A549 (cell line): ENCODE results near the gene TRIP13. TPM values are rescaled to one million over a fixed set of nuclear protein-coding genes. Genes with fewer than 3 reads are reported as not detected.

Experiments
- ATAC-seq, 2 experiments: fragments of 200-7000 bp in 1 of 2; fragments of >200 bp in 1 of 2; cut with Nextera tagmentation in 1 of 2; cut with Tn5 transposase in 1 of 2; 3 replicates each; pipeline versions ENCODE4 v1.8.0 to v1.9.1; 2018 to 2020; ENCODE audit warnings: mild to moderate bottlenecking in 1 of 2, moderate library complexity in 1 of 2
- CTCF ChIA-PET: fragments of 300-600 bp; sonication (Branson Sonifier 250); formaldehyde crosslinking; extraction: SDS; loops from one replicate; lab custom pipeline; 2021; ENCODE audit warnings: antibody characterized with exemption, inconsistent platforms; lab: Yijun Ruan, JAX
- POLR2A ChIA-PET: fragments of 350-600 bp; formaldehyde crosslinking; extraction: SDS; loops from one replicate; lab custom pipeline; 2021; ENCODE audit warnings: antibody characterized with exemption, inconsistent platforms; lab: Yijun Ruan, JAX
- DNase-seq, 2 experiments: peaks; one replicate each; pipeline versions ENCODE4 v3.0.0 to v3.0.0-alpha.2; 2011 to 2016; ENCODE audit warnings: low read depth in 1 of 2, low spot score in 1 of 2
- FAIRE-seq: peaks from 2 replicates; lab custom pipeline; 2011; peaks lifted over from hg19 to GRCh38; lab: Jason Lieb, UNC
- H3K27ac ChIP-seq, 2 experiments: fragments of >200 bp; sonication (Bioruptor Twin); formaldehyde crosslinking; 3 replicates each; pipeline ENCODE4 v1.5.1; 2016 to 2017
- H3K4me1 ChIP-seq: fragments of >200 bp; sonication (Bioruptor Twin); formaldehyde crosslinking; 3 replicates; pipeline ENCODE4 v1.6.1; 2016
- H3K4me2 ChIP-seq: fragments of >200 bp; sonication (Bioruptor Twin); formaldehyde crosslinking; 3 replicates; pipeline ENCODE4 v1.6.1; 2016
- H3K4me3 ChIP-seq: fragments of >200 bp; sonication (Bioruptor Twin); formaldehyde crosslinking; 3 replicates; pipeline ENCODE4 v1.5.1; 2016
- H3K9me3 ChIP-seq: fragments of >200 bp; sonication (Bioruptor Twin); formaldehyde crosslinking; 3 replicates; pipeline ENCODE4 v1.6.1; 2016
- CBX2 ChIP-seq: fragments of 200-600 bp; sonication (generic); IDR thresholded peaks from 2 replicates; pipeline ENCODE4 v1.6.1; 2016; ENCODE audit warnings: low read depth, mild to moderate bottlenecking, borderline replicate concordance
- CBX8 ChIP-seq: fragments of 200-600 bp; sonication (generic); IDR thresholded peaks from 2 replicates; pipeline ENCODE4 v1.6.1; 2016
- CTCF ChIP-seq: fragments of >200 bp; sonication (Bioruptor Twin); formaldehyde crosslinking; IDR thresholded peaks from 3 replicates; pipeline ENCODE4 v1.5.1; 2016
- FOXS1 ChIP-seq: fragments of 250-450 bp; sonication (Bioruptor Pico); IDR thresholded peaks from 2 replicates; pipeline ENCODE4 v1.5.0; 2020; ENCODE audit warnings: mild to moderate bottlenecking, moderate library complexity
- GATA3 ChIP-seq: IDR thresholded peaks from 2 replicates; pipeline ENCODE4 v1.6.1; 2012; ENCODE audit warnings: borderline replicate concordance
- HEYL ChIP-seq: fragments of 250-450 bp; sonication (Bioruptor Pico); IDR thresholded peaks from 2 replicates; pipeline ENCODE4 v1.8.0; 2021; ENCODE audit warnings: mild to moderate bottlenecking, moderate library complexity
- HOXB5 ChIP-seq: fragments of 250-450 bp; sonication (Bioruptor Pico); IDR thresholded peaks from 2 replicates; pipeline ENCODE4 v1.5.0; 2020; ENCODE audit warnings: mild to moderate bottlenecking, moderate library complexity
- KDM5A ChIP-seq: fragments of 200-600 bp; sonication (generic); IDR thresholded peaks from 2 replicates; pipeline ENCODE4 v1.6.1; 2016; ENCODE audit warnings: antibody characterized with exemption, mild to moderate bottlenecking
- MAZ ChIP-seq: fragments of 150-350 bp; IDR thresholded peaks from 2 replicates; pipeline ENCODE4 v1.6.1; 2014; ENCODE audit warnings: antibody characterized with exemption, low read depth, low read length, borderline replicate concordance
- MYC ChIP-seq: IDR thresholded peaks from 2 replicates; pipeline ENCODE4 v1.6.1; 2012; ENCODE audit warnings: mild to moderate bottlenecking, inconsistent platforms, low read length, improper control_type of control experiment, borderline replicate concordance
- NR3C1 ChIP-seq: fragments of >200 bp; sonication (Bioruptor Twin); formaldehyde crosslinking; IDR thresholded peaks from 3 replicates; pipeline ENCODE4 v1.6.1; 2017
- RFX5 ChIP-seq: fragments of 450-650 bp; IDR thresholded peaks from 2 replicates; pipeline ENCODE4 v1.7.1; 2014; ENCODE audit warnings: antibody characterized with exemption, mild to moderate bottlenecking, moderate library complexity
- SREBF2 ChIP-seq: fragments of 450-650 bp; IDR thresholded peaks from 2 replicates; pipeline ENCODE4 v1.6.1; 2014; ENCODE audit warnings: mild to moderate bottlenecking, moderate library complexity
- TFCP2L1 ChIP-seq: fragments of 250-450 bp; sonication (Bioruptor Pico); IDR thresholded peaks from 2 replicates; pipeline ENCODE4 v1.5.0; 2021; ENCODE audit warnings: mild to moderate bottlenecking
- WGBS: methylation state at CpG from one replicate; pipeline ENCODE4 v1.1.6; 2017; ENCODE audit errors: missing lambda C conversion rate; 5-methylcytosine and 5-hydroxymethylcytosine counted together
- polyA plus RNA-seq, 4 experiments: library from polyadenylated mRNA; depleted of rRNA in 3 of 4; stranded (reverse); fragments of >200 nt; fragmentation: RNase III in 1 of 4; extraction: RNeasy Plus Mini Kit Qiagen cat#74134 plus additional on column Dnase treatment in 1 of 4; gene quantifications; 2 replicates in 3 of 4; 3 replicates in 1 of 4; pipeline ENCODE4 v1.2.3, GENCODE V29; 2011 to 2017
- TF ChIP-seq, protein P1 (sequence below): IDR thresholded peaks from 2 replicates; pipeline ENCODE4 v1.6.1; 2012
- TF ChIP-seq, protein P2 (sequence below): IDR thresholded peaks from 2 replicates; pipeline ENCODE4 v1.6.1; 2012; ENCODE audit warnings: low read depth, borderline replicate concordance

TRIP13 gene
- polyA plus RNA-seq, 2 of the 4 experiments (the other 2 are of a cell fraction) = 54.0 to 62.4 TPM

GRCh38 chr5:944992-945685 lies 52.5 kb downstream of the TRIP13 start:
- Histone ChIP-seq H3K27ac (no peak overlapping the region), H3K4me1 (no peaks in the 10 kb centered on the region), H3K9me3 (no peaks in the 10 kb centered on the region), H3K4me3 (no peak overlapping the region), H3K4me2 (no peak overlapping the region)
- 63% methylated on average over 12 of the region's 12 CpGs for WGBS
- ChIA-PET CTCF (interaction anchor here (0.8 to 2.4 kb wide), 3 partner anchors 195 to 658 kb away, joined by 3 to 9 read pairs (median 3); no protein-coding TSS in a partner anchor), POLR2A (no interaction called here)
- DNase-seq (no peak), FAIRE-seq (no peak), ATAC-seq (peak in 1 of 2 experiments; percentile 27; a peak in 2 of 6 replicates)
- no peak for TF ChIP-seq HOXB5
- TF ChIP-seq CTCF = no peak
- TF ChIP-seq CBX8 = no peak
- TF ChIP-seq FOXS1 (CRISPR knock-in tag) = no peak
- no peak for TF ChIP-seq TFCP2L1 (CRISPR knock-in tag)
- no peak for TF ChIP-seq KDM5A
- TF ChIP-seq, protein P1, sequence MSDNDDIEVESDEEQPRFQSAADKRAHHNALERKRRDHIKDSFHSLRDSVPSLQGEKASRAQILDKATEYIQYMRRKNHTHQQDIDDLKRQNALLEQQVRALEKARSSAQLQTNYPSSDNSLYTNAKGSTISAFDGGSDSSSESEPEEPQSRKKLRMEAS = no peak
- no peak for TF ChIP-seq RFX5
- TF ChIP-seq CBX2 = no peak
- no peak for TF ChIP-seq NR3C1

DNA sequence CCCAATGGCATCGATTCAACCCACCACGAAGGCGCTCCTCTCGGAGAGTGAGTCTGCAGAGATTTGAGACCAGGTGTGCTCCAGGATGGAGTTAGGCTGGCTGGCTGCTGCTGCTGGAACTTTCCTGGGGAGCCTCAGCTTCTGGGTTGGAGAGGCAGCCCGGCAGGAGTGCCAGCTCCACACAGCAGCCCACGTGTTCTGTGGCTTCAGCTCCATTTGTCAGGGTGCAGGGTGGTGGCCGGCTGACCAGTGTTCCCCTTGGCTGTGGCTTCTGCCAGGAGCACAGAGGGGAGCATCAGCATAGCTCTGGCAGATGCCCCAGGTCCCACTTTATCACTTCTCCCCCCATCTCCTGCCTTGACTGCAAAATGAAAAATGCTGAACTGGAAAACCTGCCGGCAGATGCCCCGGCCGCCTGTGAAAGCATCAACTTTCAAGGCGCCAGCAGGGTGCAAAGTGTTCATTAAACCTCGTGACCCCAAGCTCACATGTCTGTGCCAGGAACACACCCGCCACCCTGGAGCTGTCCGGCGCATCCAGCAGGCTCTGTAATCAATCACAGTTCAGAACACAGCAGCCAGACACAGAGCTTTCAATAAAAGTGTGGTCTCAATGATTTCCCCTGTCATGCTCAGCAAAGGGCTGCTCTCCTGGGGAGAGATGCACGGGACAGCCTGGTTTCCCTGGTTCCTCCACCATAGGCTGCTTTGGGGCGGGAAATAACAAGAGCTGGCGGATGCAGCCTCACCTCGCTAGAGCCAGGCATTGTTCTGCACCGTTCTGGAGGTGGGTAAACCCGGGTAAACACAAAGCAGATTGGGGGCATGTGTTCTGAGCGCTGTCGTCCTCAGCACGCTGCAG lies 53.2 kb downstream of the TRIP13 start:
- POLR2A ChIA-PET = no interaction called here
- no peak for TF ChIP-seq MAZ
- no peak for TF ChIP-seq GATA3
- no peak for TF ChIP-seq HEYL (CRISPR knock-in tag)
- no peak for TF ChIP-seq MYC
- TF ChIP-seq, protein P2, sequence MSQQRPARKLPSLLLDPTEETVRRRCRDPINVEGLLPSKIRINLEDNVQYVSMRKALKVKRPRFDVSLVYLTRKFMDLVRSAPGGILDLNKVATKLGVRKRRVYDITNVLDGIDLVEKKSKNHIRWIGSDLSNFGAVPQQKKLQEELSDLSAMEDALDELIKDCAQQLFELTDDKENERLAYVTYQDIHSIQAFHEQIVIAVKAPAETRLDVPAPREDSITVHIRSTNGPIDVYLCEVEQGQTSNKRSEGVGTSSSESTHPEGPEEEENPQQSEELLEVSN = no peak
- TF ChIP-seq, all 56 proteins: peak for 0
- Histone ChIP-seq H3K27ac (no peak overlapping the region), H3K4me1 (no peaks in the 10 kb centered on the region), H3K4me2 (no peak overlapping the region), H3K4me3 (no peak overlapping the region), H3K9me3 (no peaks in the 10 kb centered on the region)
- no peak for DNase-seq
- ATAC-seq = peak; percentile 24 to 28; a peak in 3 of 6 replicates
- CTCF ChIA-PET = interaction anchor here (0.8 to 2.4 kb wide), 8 partner anchors 11 to 699 kb away, joined by 3 to 9 read pairs (median 3); no protein-coding TSS in a partner anchor
- FAIRE-seq = no peak
- WGBS = 52% methylated on average over 21 of the region's 24 CpGs

DNA sequence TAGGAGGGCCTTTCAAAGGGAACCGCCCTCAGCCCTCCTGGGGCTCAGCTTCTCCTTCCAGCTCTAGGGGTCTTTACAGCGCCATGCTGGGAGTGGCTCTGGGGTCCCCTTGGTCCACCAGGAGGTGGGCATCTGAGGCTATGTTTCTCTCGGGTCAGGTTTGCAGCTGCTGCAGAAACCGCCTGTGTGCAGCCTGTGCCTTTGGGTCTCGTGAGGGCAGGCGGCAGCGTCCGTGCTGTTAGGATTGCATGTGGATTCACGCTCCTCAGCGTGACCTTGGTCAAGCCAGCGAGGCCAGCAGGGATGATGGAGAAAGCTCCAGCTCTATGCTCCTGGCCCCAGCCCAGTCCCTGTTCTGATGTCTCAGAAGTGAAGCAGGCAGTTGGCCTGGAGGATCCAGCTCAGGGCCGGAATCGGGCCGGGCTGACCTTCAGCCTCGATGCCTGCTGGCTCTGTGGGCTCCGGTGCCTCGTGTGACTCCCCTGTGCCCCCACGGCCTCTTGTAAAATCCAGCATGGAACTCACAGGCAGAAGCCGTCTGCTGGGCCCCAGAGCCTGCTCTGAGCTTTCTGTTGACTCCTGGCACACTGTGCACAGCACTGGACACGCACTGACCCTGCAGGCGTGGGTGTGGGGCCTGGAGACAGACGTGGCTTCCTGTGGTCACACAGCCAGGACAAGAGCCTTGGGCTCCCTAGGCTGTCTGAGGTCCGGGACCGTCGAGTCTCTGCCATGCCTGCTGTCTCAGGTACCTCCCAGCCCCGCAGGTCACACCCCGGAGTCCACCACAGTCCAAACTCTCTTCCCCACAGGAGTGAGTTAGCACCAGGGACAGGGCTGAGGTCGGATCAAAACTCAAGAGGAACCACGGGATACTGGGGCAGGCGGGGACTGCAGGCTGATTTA lies 54.3 kb downstream of the TRIP13 start:
- ChIA-PET CTCF (interaction anchor here (1.0 to 2.4 kb wide), 8 partner anchors 10 to 698 kb away, joined by 3 to 9 read pairs (median 4); no protein-coding TSS in a partner anchor), POLR2A (interaction anchor here (0.9 kb wide), 1 partner anchor 10 kb away, joined by 3 read pairs; no protein-coding TSS in a partner anchor)
- ATAC-seq (no peak), DNase-seq (no peak), FAIRE-seq (no peak)
- Histone ChIP-seq H3K4me2 (no peak overlapping the region), H3K4me1 (no peaks in the 10 kb centered on the region), H3K9me3 (peaks cover 6% of the 10 kb centered on the region; the same call in 1 of the 3 replicates), H3K27ac (0 out of 6 replicates have a peak overlapping the region, but pooled peaks of 1 of the 2 experiments have one; percentile 8), H3K4me3 (no peak overlapping the region)
- WGBS = 79% methylated on average over 23 of the region's 30 CpGs
- no peak for TF ChIP-seq SREBF2
